MM.1S (cell line): ENCODE results near the gene PRDM10.
"Not testable (repeated sequence)": the region's sequence is repeated elsewhere in the genome, so short reads cannot be mapped to it uniquely, and the experiment has no call there.

Source experiments
- DNase-seq: peaks from one replicate; pipeline ENCODE4 v3.0.0-alpha.2; 2015
- H2AFZ ChIP-seq: fragments of 300-600 bp; sonication (generic); 2 replicates; pipeline ENCODE4 v1.6.0; 2016; ENCODE audit warnings: antibody characterized with exemption, low read length
- H3F3A ChIP-seq: fragments of 300-600 bp; sonication (generic); 2 replicates; pipeline ENCODE4 v1.6.1; 2016; ENCODE audit warnings: mild to moderate bottlenecking, antibody characterized with exemption, low read length, moderate library complexity, mixed read lengths; ENCODE audit not compliant: insufficient read depth
- H3K27ac ChIP-seq: fragments of 300-600 bp; sonication (generic); 2 replicates; pipeline ENCODE4 v1.5.1; 2016; ENCODE audit warnings: mild to moderate bottlenecking, low read length
- H3K27me3 ChIP-seq: fragments of 300-600 bp; sonication (generic); replicated peaks from 2 replicates; pipeline ENCODE4 v1.6.0; 2016; ENCODE audit warnings: low read length; ENCODE audit not compliant: insufficient read depth
- H3K36me3 ChIP-seq: fragments of 300-600 bp; sonication (generic); replicated peaks from 2 replicates; pipeline ENCODE4 v1.6.1; 2016; ENCODE audit warnings: mild to moderate bottlenecking, low read length, mixed read lengths; ENCODE audit not compliant: insufficient read depth
- H3K4me1 ChIP-seq: fragments of 300-600 bp; sonication (generic); 2 replicates; pipeline ENCODE4 v1.6.1; 2016; ENCODE audit warnings: low read length, mixed read lengths
- H3K4me2 ChIP-seq: fragments of 300-600 bp; sonication (generic); 2 replicates; pipeline ENCODE4 v1.6.0; 2016; ENCODE audit warnings: low read depth, low read length
- H3K4me3 ChIP-seq: fragments of 300-600 bp; sonication (generic); 2 replicates; pipeline ENCODE4 v1.5.1; 2016; ENCODE audit warnings: low read length, mixed read lengths
- H3K79me2 ChIP-seq: fragments of 300-600 bp; sonication (generic); 2 replicates; pipeline ENCODE4 v1.6.1; 2016; ENCODE audit warnings: mixed run types, low read length, mixed read lengths
- H3K9ac ChIP-seq: fragments of 300-600 bp; sonication (generic); 2 replicates; pipeline ENCODE4 v1.6.1; 2016; ENCODE audit warnings: low read length, mixed read lengths
- H3K9me2 ChIP-seq: fragments of 300-600 bp; sonication (generic); replicated peaks from 2 replicates; pipeline ENCODE4 v1.6.1; 2016; ENCODE audit warnings: mild to moderate bottlenecking, low read length, mixed read lengths; ENCODE audit not compliant: insufficient read depth
- H3K9me3 ChIP-seq: fragments of 300-600 bp; sonication (generic); replicated peaks from 2 replicates; pipeline ENCODE4 v1.6.1; 2016; ENCODE audit warnings: mild to moderate bottlenecking, low read length, mixed read lengths; ENCODE audit not compliant: insufficient read depth
- H4K20me1 ChIP-seq: fragments of 300-600 bp; sonication (generic); 2 replicates; pipeline ENCODE4 v1.6.1; 2016; ENCODE audit warnings: mild to moderate bottlenecking, low read length, moderate library complexity, mixed read lengths; ENCODE audit not compliant: insufficient read depth
- CTCF ChIP-seq: fragments of 300-600 bp; sonication (generic); IDR thresholded peaks from 2 replicates; pipeline ENCODE4 v1.5.1; 2016; ENCODE audit warnings: antibody characterized with exemption, low read length, mixed read lengths
- EZH2 ChIP-seq: fragments of 300-600 bp; sonication (generic); optimal IDR thresholded peaks from 2 replicates; pipeline ENCODE3; 2017; ENCODE audit warnings: low read depth, mild to moderate bottlenecking, antibody characterized with exemption, low read length, mixed read lengths
- EZH2phosphoT487 ChIP-seq: fragments of 300-600 bp; sonication (generic); IDR thresholded peaks from 2 replicates; pipeline ENCODE4 v1.6.1; 2018; ENCODE audit warnings: antibody characterized with exemption, low read length

The PRDM10 gene

DNA sequence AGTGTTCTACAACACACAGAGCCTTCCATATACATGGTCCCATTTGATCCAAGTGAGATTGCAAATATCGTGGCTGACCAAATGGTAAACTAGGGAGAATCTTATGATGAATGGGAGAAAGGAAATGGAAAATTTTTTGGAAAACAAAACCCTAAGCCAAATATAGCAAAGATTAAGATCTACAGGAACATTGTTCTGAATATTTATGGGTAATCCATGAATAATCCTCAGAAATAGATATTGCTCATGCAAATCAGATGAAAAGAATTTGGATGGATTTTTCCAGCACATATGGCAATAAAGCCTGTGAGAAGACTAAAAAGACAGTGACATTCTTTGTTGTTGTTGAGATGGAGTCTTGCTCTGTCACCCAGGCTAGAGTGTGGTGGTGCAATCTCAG, 21.7 kb upstream of the PRDM10 start:
- H3K4me3 ChIP-seq, result no peak overlapping the region
- no peaks in the 10 kb centered on the region for H3K9me2 ChIP-seq
- no peak overlapping the region for H2AFZ ChIP-seq
- no peak overlapping the region for H3K4me2 ChIP-seq
- no peaks in the 10 kb centered on the region for H3K79me2 ChIP-seq
- H3F3A ChIP-seq, result no peaks in the 10 kb centered on the region
- no peaks in the 10 kb centered on the region for H3K9me3 ChIP-seq
- no peak for DNase-seq
- H3K9ac ChIP-seq, result no peak overlapping the region
- H3K4me1 ChIP-seq, result no peaks in the 10 kb centered on the region
- no peaks in the 10 kb centered on the region for H3K36me3 ChIP-seq
- H3K27me3 ChIP-seq, result no peaks in the 10 kb centered on the region
- no peak for TF ChIP-seq EZH2
- TF ChIP-seq EZH2phosphoT487, result no peak
- TF ChIP-seq CTCF, result no peak
- H4K20me1 ChIP-seq, result no peaks in the 10 kb centered on the region
- no peak overlapping the region for H3K27ac ChIP-seq

DNA sequence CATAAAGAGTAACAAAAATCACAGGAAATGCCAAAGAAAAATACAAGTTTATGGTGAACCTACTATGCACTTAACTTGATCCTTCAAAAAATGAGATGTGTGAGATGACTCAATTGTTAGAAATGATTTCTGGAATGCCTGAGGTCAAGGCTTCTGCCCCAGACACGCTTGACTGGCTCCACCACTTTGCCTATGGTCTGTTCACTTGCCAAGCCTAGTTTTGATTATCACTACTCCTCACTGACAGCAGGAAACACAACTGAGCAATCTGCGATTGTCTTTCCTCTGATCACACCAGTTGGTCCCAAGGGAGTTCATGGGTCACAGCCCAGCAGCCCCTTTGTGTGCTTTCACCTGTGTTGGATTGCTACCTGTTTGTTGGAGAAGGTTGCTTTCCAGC, 20.6 kb upstream of the PRDM10 start:
- no peaks in the 10 kb centered on the region for H3K79me2 ChIP-seq
- no peak overlapping the region for H3K4me3 ChIP-seq
- DNase-seq, result no peak
- no peaks in the 10 kb centered on the region for H3K4me1 ChIP-seq
- no peaks in the 10 kb centered on the region for H3K9me3 ChIP-seq
- H3K27ac ChIP-seq, result no peak overlapping the region
- TF ChIP-seq CTCF (no peak), EZH2 (no peak), EZH2phosphoT487 (no peak)
- no peaks in the 10 kb centered on the region for H3K27me3 ChIP-seq
- H3K36me3 ChIP-seq, result no peaks in the 10 kb centered on the region
- no peaks in the 10 kb centered on the region for H3F3A ChIP-seq
- H3K9ac ChIP-seq, result no peak overlapping the region
- H2AFZ ChIP-seq, result no peak overlapping the region
- H4K20me1 ChIP-seq, result no peaks in the 10 kb centered on the region
- H3K9me2 ChIP-seq, result no peaks in the 10 kb centered on the region
- no peak overlapping the region for H3K4me2 ChIP-seq

DNA sequence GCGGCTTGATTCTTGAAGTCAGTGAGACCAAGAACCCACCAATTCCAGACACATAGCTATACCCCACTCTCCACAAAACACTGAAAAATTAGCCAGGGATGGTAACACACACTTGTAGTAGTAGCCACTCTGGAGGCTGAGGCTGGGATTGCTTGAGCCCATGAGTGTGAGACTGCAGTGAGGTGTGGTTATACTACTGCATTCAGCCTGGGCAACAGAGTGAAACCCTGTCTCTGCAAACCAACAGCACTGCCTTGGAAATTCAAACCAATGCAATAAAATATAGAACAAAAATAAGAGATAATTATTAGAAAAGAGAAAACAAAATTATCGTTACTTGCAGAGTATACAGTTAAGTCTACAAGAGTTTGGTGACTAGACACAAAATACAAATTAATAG, 20.2 kb upstream of the PRDM10 start:
- Histone ChIP-seq H2AFZ (no peak overlapping the region), H3K4me3 (no peak overlapping the region), H3K36me3 (no peaks in the 10 kb centered on the region), H3K9ac (no peak overlapping the region), H3K79me2 (no peaks in the 10 kb centered on the region), H3K4me1 (no peaks in the 10 kb centered on the region), H3K9me2 (no peaks in the 10 kb centered on the region), H4K20me1 (no peaks in the 10 kb centered on the region), H3F3A (no peaks in the 10 kb centered on the region), H3K4me2 (no peak overlapping the region), H3K9me3 (no peaks in the 10 kb centered on the region), H3K27ac (no peak overlapping the region), H3K27me3 (no peaks in the 10 kb centered on the region)
- DNase-seq, result no peak
- TF ChIP-seq EZH2 (no peak), CTCF (no peak), EZH2phosphoT487 (no peak)

DNA sequence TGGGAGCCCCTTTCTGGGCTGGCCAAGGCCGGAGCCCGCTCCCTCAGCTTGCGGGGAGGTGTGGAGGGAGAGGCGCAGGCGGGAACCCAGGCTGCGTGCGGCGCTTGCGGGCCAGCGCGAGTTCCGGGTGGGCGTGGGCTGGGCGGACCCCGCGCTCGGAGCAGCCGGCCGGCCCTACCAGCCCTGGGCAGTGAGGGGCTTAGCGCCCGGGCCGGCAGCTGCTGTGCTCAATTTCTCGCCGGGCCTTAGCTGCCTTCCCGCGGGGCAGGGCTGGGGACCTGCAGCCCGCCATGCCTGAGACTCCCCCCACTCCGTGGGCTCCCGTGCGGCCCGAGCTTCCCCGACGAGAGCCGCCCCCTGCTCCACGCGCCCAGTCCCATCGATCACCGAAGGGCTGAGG, 19.0 kb upstream of the PRDM10 start:
- not testable (repeated sequence) for H3K4me2 ChIP-seq, DNase-seq, H3K27me3 ChIP-seq, H4K20me1 ChIP-seq, H3K9me3 ChIP-seq, H3F3A ChIP-seq, H3K9me2 ChIP-seq, H3K27ac ChIP-seq, H3K4me3 ChIP-seq, H3K4me1 ChIP-seq, H3K79me2 ChIP-seq, H3K9ac ChIP-seq, H2AFZ ChIP-seq, H3K36me3 ChIP-seq
